RWPE2 (cell line): ENCODE measurements around the gene PSMC5.

Experiments
- ATAC-seq: fragments of 200-7000 bp; cut with Tn5 transposase; 3 replicates; pipeline ENCODE4 v1.9.1; 2021; ENCODE audit warnings: low read depth
- DNase-seq: peaks from one replicate; pipeline ENCODE4 v3.0.0-alpha.2; 2020; ENCODE audit warnings: low spot score
- H3K27ac ChIP-seq: fragments of 450-650 bp; 2 replicates; pipeline ENCODE4 v1.5.1; 2017; ENCODE audit warnings: mild to moderate bottlenecking; ENCODE audit not compliant: poor library complexity, severe bottlenecking
- H3K27me3 ChIP-seq: fragments of 250-450 bp; sonication (Bioruptor Pico); 2 replicates; pipeline ENCODE4 v1.5.1; 2021; ENCODE audit warnings: mild to moderate bottlenecking, moderate library complexity; ENCODE audit not compliant: insufficient read depth, poor library complexity, severe bottlenecking
- H3K36me3 ChIP-seq: fragments of 250-450 bp; sonication (Bioruptor Pico); 2 replicates; pipeline ENCODE4 v1.5.1; 2020; ENCODE audit warnings: low read depth, mild to moderate bottlenecking, moderate library complexity
- H3K4me1 ChIP-seq: fragments of 250-450 bp; sonication (Bioruptor Pico); 2 replicates; pipeline ENCODE4 v1.5.1; 2021; ENCODE audit warnings: mild to moderate bottlenecking, moderate library complexity; ENCODE audit not compliant: insufficient read depth, poor library complexity, severe bottlenecking
- H3K4me3 ChIP-seq: fragments of 250-450 bp; sonication (Bioruptor Pico); 2 replicates; pipeline ENCODE4 v1.5.1; 2021; ENCODE audit warnings: mild to moderate bottlenecking, moderate library complexity; ENCODE audit not compliant: severe bottlenecking
- H3K9me3 ChIP-seq: fragments of 250-450 bp; sonication (Bioruptor Pico); 2 replicates; pipeline ENCODE4 v1.5.1; 2021; ENCODE audit warnings: mild to moderate bottlenecking, moderate library complexity; ENCODE audit not compliant: severe bottlenecking
- TF ChIP-seq, protein P1 (sequence below): fragments of 450-650 bp; IDR thresholded peaks from one replicate; pipeline ENCODE4 v1.5.1; 2017; ENCODE audit warnings: mild to moderate bottlenecking, moderate library complexity; ENCODE audit not compliant: poor library complexity, severe bottlenecking

The PSMC5 gene

DNA sequence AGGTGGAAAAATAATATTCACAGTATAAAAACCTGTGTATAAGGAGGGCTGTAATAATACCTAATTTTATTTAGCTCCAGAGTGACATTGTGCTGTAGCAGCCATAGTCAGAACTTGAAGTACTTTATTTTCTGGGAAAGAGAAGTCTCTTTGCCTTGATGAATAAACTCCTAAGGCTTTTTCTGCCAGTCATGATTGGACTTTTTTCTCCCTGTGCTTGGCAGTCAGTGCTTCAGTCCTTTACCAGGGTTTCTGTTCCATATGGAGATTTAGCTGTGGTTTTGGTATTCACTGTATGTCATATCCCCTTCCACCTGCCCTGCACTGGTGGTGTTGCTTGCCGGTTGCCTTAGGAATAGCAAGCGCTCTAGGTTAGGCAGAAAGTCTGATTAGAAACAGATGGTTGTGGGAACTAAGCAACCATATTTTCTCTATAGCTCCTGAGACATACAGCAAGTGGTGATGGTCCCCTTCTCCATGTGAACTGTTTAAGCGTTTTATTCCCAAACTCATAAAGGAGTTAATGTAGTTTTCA, 28.6 kb upstream of the PSMC5 start:
- Histone ChIP-seq H3K4me3 (no peak overlapping the region), H3K27me3 (no peaks in the 10 kb centered on the region), H3K27ac (no peak overlapping the region), H3K4me1 (no peaks in the 10 kb centered on the region), H3K36me3 (peaks cover 100% of the 10 kb centered on the region), H3K9me3 (no peaks in the 10 kb centered on the region)
- DNase-seq (no peak), ATAC-seq (no peak)
- TF ChIP-seq, protein P1, sequence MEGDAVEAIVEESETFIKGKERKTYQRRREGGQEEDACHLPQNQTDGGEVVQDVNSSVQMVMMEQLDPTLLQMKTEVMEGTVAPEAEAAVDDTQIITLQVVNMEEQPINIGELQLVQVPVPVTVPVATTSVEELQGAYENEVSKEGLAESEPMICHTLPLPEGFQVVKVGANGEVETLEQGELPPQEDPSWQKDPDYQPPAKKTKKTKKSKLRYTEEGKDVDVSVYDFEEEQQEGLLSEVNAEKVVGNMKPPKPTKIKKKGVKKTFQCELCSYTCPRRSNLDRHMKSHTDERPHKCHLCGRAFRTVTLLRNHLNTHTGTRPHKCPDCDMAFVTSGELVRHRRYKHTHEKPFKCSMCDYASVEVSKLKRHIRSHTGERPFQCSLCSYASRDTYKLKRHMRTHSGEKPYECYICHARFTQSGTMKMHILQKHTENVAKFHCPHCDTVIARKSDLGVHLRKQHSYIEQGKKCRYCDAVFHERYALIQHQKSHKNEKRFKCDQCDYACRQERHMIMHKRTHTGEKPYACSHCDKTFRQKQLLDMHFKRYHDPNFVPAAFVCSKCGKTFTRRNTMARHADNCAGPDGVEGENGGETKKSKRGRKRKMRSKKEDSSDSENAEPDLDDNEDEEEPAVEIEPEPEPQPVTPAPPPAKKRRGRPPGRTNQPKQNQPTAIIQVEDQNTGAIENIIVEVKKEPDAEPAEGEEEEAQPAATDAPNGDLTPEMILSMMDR: no peak

DNA sequence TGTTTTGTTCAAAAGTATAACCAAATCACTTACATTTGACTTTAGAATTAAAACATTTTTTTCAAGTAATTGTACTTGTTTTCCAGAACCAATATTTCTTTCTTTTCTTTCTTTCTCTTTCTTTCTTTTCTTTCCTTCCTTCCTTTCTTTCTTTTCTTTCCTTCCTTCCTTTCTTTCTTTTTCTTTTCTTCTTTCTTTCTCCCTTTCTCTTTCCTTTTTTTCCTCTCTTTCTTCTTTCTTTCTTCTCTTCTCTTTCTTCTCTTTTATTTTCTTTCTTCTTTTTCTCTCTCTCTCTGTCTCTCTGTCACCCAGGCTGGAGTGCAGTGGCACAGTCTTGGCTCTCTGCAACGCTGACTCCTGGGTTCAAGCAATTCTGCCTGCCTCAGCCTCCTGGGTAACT, 26.4 kb upstream of the PSMC5 start:
- ATAC-seq: no peak
- H3K4me1 ChIP-seq: no peaks in the 10 kb centered on the region
- no peak overlapping the region for H3K4me3 ChIP-seq
- H3K36me3 ChIP-seq: peaks cover 100% of the 10 kb centered on the region
- H3K27ac ChIP-seq: no peak overlapping the region
- TF ChIP-seq, protein P1: no peak
- no peak for DNase-seq
- no peaks in the 10 kb centered on the region for H3K27me3 ChIP-seq
- no peaks in the 10 kb centered on the region for H3K9me3 ChIP-seq

DNA sequence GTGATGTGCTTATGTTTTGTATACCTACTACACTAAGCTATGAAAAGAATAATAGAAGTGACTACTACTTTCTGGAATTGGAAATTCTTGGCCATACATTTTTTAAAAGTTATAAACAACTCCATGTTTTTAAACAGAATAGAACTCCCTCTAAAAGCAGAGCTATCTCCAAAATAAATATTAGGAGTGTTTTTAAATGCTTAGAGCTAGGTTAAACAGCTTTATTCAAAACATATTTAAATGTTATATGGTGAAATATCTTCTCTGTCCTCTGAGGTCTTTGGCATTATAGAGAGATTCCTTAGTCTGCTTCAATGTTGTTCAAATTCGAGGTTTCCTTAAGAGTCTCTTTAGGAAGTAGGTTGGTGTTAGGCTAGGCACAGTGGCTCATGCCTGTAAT, 22.9 kb upstream of the PSMC5 start:
- no peak for DNase-seq
- H3K36me3 ChIP-seq: peaks cover 100% of the 10 kb centered on the region
- H3K9me3 ChIP-seq: no peaks in the 10 kb centered on the region
- H3K4me3 ChIP-seq: no peak overlapping the region
- ATAC-seq: no peak
- TF ChIP-seq, protein P1: no peak
- no peaks in the 10 kb centered on the region for H3K4me1 ChIP-seq
- H3K27me3 ChIP-seq: no peaks in the 10 kb centered on the region
- H3K27ac ChIP-seq: no peak overlapping the region

DNA sequence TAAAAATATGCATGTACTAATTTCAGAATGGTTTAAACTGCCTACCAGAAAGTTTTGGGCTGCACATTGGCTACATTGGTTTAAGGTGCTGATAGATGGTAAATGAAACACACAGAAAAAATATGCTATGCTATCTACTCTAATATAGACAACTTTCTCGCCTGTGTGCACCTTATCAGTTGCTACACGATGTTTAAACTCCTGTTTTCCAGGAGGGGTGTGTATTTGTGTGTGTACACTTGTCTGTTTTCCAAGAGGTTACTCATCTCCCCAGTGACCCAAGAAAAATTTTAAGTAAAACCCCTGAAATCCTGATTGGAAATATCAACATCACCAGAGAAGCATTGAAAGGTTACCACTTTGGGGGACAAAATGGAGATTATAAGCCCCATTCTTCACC, 21.6 kb upstream of the PSMC5 start:
- ATAC-seq: no peak
- no peak for DNase-seq
- H3K36me3 ChIP-seq: peaks cover 100% of the 10 kb centered on the region

DNA sequence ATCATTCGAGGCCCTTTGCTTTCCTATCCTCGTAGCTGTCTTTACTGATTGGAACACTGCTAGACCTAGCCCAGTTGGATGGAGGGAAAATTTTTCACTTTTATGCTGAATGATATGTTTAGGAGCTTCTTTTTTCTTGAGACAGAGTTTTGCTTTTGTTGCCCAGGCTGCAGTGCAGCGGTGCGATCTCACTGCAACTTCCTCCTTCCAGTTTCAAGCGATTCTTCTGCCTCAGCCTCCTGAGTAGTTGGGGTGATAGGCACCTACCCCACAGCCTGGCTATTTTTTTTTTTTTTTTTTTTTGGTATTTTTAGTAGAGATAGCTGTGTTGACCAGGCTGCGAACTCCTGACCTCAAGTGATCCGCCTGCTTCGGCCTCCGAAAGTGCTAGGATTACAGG, 17.3 kb upstream of the PSMC5 start:
- ATAC-seq: no peak
- Histone ChIP-seq H3K36me3 (peaks cover 100% of the 10 kb centered on the region), H3K27me3 (no peaks in the 10 kb centered on the region), H3K4me3 (no peak overlapping the region), H3K27ac (no peak overlapping the region), H3K9me3 (no peaks in the 10 kb centered on the region), H3K4me1 (no peaks in the 10 kb centered on the region)
- no peak for DNase-seq
- TF ChIP-seq, protein P1: no peak

More for the DNA sequence above, 21.6 kb upstream of the PSMC5 start:
- H3K4me3 ChIP-seq: no peak overlapping the region
- TF ChIP-seq, protein P1: no peak
- H3K9me3 ChIP-seq: no peaks in the 10 kb centered on the region
- H3K4me1 ChIP-seq: no peaks in the 10 kb centered on the region
- no peaks in the 10 kb centered on the region for H3K27me3 ChIP-seq
- H3K27ac ChIP-seq: no peak overlapping the region
